CD8-positive, alpha-beta memory T cell (primary cell): ENCODE results near the gene KBTBD2. TPM values are rescaled to one million over a fixed set of nuclear protein-coding genes. Genes with fewer than 3 reads are reported as not detected.

Experiments used
- CTCF ChIA-PET: fragments of 350-600 bp; sonication (Branson Sonifier 250); formaldehyde crosslinking; loops from one replicate; lab custom pipeline; 2021; ENCODE audit warnings: antibody characterized with exemption; lab: Charles Lee
- POLR2A ChIA-PET: fragments of 350-600 bp; sonication (Branson Sonifier 250); formaldehyde crosslinking; loops from one replicate; lab custom pipeline; 2021; ENCODE audit warnings: antibody characterized with exemption; lab: Charles Lee
- DNase-seq, 5 donors: peaks; one replicate each; pipeline versions ENCODE4 v3.0.0 to v3.0.0-alpha.2; 2020 to 2022; ENCODE audit warnings: mixed read lengths in 1 of 5
- H3K27ac ChIP-seq: one replicate; pipeline ENCODE4 v1.7.0; 2013; ENCODE audit warnings: low read depth, mild to moderate bottlenecking, low read length, moderate library complexity
- H3K27me3 ChIP-seq: 2 replicates; pipeline ENCODE4 v1.7.0; 2013; ENCODE audit warnings: low read length, mild to moderate bottlenecking; ENCODE audit not compliant: insufficient read depth, poor library complexity, severe bottlenecking
- H3K36me3 ChIP-seq: 2 replicates; pipeline ENCODE4 v1.7.0; 2013; ENCODE audit warnings: mild to moderate bottlenecking, low read length, moderate library complexity; ENCODE audit not compliant: insufficient read depth
- H3K4me1 ChIP-seq: 2 replicates; pipeline ENCODE4 v1.7.0; 2013; ENCODE audit warnings: mild to moderate bottlenecking, low read length, moderate library complexity; ENCODE audit not compliant: insufficient read depth
- H3K4me3 ChIP-seq: 2 replicates; pipeline ENCODE4 v1.7.0; 2013; ENCODE audit warnings: mild to moderate bottlenecking, low read length
- H3K9me3 ChIP-seq: 2 replicates; pipeline ENCODE4 v1.7.0; 2013; ENCODE audit warnings: mild to moderate bottlenecking, low read length
- H3K27ac Mint-ChIP-seq, 8 donors: one replicate each; pipeline ENCODE4 v1.8.0; 2020 to 2021; ENCODE audit warnings: mixed read lengths in 8 of 8, mild to moderate bottlenecking in 6 of 8, inconsistent platforms in 3 of 8, moderate library complexity in 3 of 8
- H3K27me3 Mint-ChIP-seq, 2 donors: one replicate each; pipeline ENCODE4 v1.8.0; 2020 to 2021; ENCODE audit warnings: mixed read lengths in 2 of 2, mild to moderate bottlenecking in 1 of 2, moderate library complexity in 1 of 2
- H3K36me3 Mint-ChIP-seq, 3 donors: one replicate each; pipeline ENCODE4 v1.8.0; 2020 to 2021; ENCODE audit warnings: mixed read lengths in 3 of 3, inconsistent platforms in 1 of 3, mild to moderate bottlenecking in 1 of 3
- H3K4me1 Mint-ChIP-seq, 3 donors: one replicate each; pipeline ENCODE4 v1.8.0; 2020 to 2021; ENCODE audit warnings: mixed read lengths in 3 of 3, inconsistent platforms in 1 of 3, mild to moderate bottlenecking in 1 of 3
- H3K4me3 Mint-ChIP-seq, 7 donors: one replicate each; pipeline ENCODE4 v1.8.0; 2020 to 2021; ENCODE audit warnings: mixed read lengths in 7 of 7, mild to moderate bottlenecking in 6 of 7, moderate library complexity in 4 of 7, inconsistent platforms in 2 of 7
- H3K9me3 Mint-ChIP-seq, 5 donors: one replicate each; pipeline ENCODE4 v1.8.0; 2020 to 2022; ENCODE audit warnings: mixed read lengths in 5 of 5, mild to moderate bottlenecking in 3 of 5, moderate library complexity in 2 of 5, inconsistent platforms in 1 of 5
- polyA plus RNA-seq: library from polyadenylated mRNA; unstranded; fragments of 300-500 nt; fragmentation: Illumina TruSeq; gene quantifications from one replicate; pipeline ENCODE4 v1.2.3, GENCODE V29; 2021
- total RNA-seq, 2 experiments: library from RNA; stranded (reverse); gene quantifications; one replicate each; pipeline ENCODE4 v1.2.3, GENCODE V29; 2021

KBTBD2 gene
- total and polyA plus RNA-seq, 3 experiments from 2014 or later: 21.8 to 24.2 (median 21.9) TPM

- Mint-ChIP-seq H3K36me3 (peaks cover 0 to 24% (median 0%) of the 10 kb centered on the region in 3 donors), H3K4me1 (peaks cover 33 to 46% (median 44%) of the 10 kb centered on the region in 3 donors), H3K27me3 (peaks cover 3 to 5% of the 10 kb centered on the region in 2 donors), H3K4me3 (peak overlapping the region; percentile 91 to 99 (median 95)), H3K9me3 (peaks cover 0 to 5% (median 0%) of the 10 kb centered on the region in 5 donors), H3K27ac (peak overlapping the region; percentile 97 to 100 (median 99))
- ChIA-PET CTCF (interaction anchor here (0.9 to 8.1 kb wide), 9 partner anchors 9 to 216 kb away, joined by 3 to 62 read pairs (median 5); partner anchors contain the start of gene RP9), POLR2A (interaction anchor here (0.6 to 3.5 kb wide), 14 partner anchors 9 to 403 kb away, joined by 3 to 31 read pairs (median 3); partner anchors contain the start of genes AVL9, LSM5 and RP9)
- Histone ChIP-seq H3K27me3 (no peaks in the 10 kb centered on the region), H3K4me3 (peak overlapping the region; percentile 90), H3K4me1 (peaks cover 37% of the 10 kb centered on the region), H3K36me3 (no peaks in the 10 kb centered on the region), H3K9me3 (no peaks in the 10 kb centered on the region), H3K27ac (peak overlapping the region; percentile 99)
- DNase-seq: peak; percentile 16 to 65 (median 44)
These were observed 1.1 kb upstream of the KBTBD2 start for GRCh38 chr7:32892521-32893206.

- ChIA-PET CTCF (interaction anchor here (0.9 to 8.1 kb wide), 9 partner anchors 9 to 217 kb away, joined by 3 to 62 read pairs (median 5); partner anchors contain the start of gene RP9), POLR2A (interaction anchor here (0.6 to 3.5 kb wide), 13 partner anchors 8 to 402 kb away, joined by 3 to 31 read pairs (median 3); partner anchors contain the start of genes AVL9, LSM5 and NT5C3A)
- Histone ChIP-seq H3K27me3 (no peaks in the 10 kb centered on the region), H3K9me3 (no peaks in the 10 kb centered on the region), H3K4me1 (peaks cover 44% of the 10 kb centered on the region), H3K27ac (peak overlapping the region; percentile 100), H3K4me3 (peak overlapping the region; percentile 90), H3K36me3 (no peaks in the 10 kb centered on the region)
- peak overlapping the region; percentile 97 to 100 (median 99) for H3K27ac Mint-ChIP-seq
- DNase-seq: peak; percentile 97 to 99 (median 98)
- peaks cover 39 to 53% (median 51%) of the 10 kb centered on the region in 3 donors for H3K4me1 Mint-ChIP-seq
- peaks cover 0 to 5% (median 0%) of the 10 kb centered on the region in 5 donors for H3K9me3 Mint-ChIP-seq
- H3K27me3 Mint-ChIP-seq: peaks cover 1 to 5% of the 10 kb centered on the region in 2 donors
- H3K4me3 Mint-ChIP-seq: peak overlapping the region; percentile 91 to 99 (median 95)
- H3K36me3 Mint-ChIP-seq: peaks cover 0 to 27% (median 2%) of the 10 kb centered on the region in 3 donors
These were observed 400 bp upstream of the KBTBD2 start for GRCh38 chr7:32891800-32892520.

GRCh38 chr7:32890793-32891042 is 842 bp downstream of the KBTBD2 start:
- peaks cover 0 to 5% (median 0%) of the 10 kb centered on the region in 5 donors for H3K9me3 Mint-ChIP-seq
- Histone ChIP-seq H3K4me3 (peak overlapping the region; percentile 92), H3K27ac (peak overlapping the region; percentile 100), H3K9me3 (no peaks in the 10 kb centered on the region), H3K4me1 (peaks cover 55% of the 10 kb centered on the region), H3K36me3 (no peaks in the 10 kb centered on the region), H3K27me3 (no peaks in the 10 kb centered on the region)
- H3K4me3 Mint-ChIP-seq: peak overlapping the region; percentile 97 to 99 (median 98)
- DNase-seq: no peak
- peaks cover 50 to 65% (median 64%) of the 10 kb centered on the region in 3 donors for H3K4me1 Mint-ChIP-seq
- peak overlapping the region; percentile 99 to 100 (median 100) for H3K27ac Mint-ChIP-seq
- H3K27me3 Mint-ChIP-seq: peaks cover 0 to 5% of the 10 kb centered on the region in 2 donors
- H3K36me3 Mint-ChIP-seq: peaks cover 0 to 28% (median 3%) of the 10 kb centered on the region in 3 donors
- POLR2A ChIA-PET: interaction anchor here (0.9 to 3.5 kb wide), 9 partner anchors 13 to 401 kb away, joined by 3 to 31 read pairs (median 7); partner anchors contain the start of genes BBS9, LSM5 and NT5C3A
- CTCF ChIA-PET: interaction anchor here (1.0 to 8.1 kb wide), 6 partner anchors 14 to 218 kb away, joined by 3 to 62 read pairs (median 9); partner anchors contain the start of gene RP9

- peaks cover 0 to 5% (median 0%) of the 10 kb centered on the region in 5 donors for H3K9me3 Mint-ChIP-seq
- DNase-seq: peak; percentile 24 to 75 (median 72)
- H3K4me3 ChIP-seq: peak overlapping the region; percentile 92
- H3K27me3 ChIP-seq: no peaks in the 10 kb centered on the region
- peak overlapping the region; percentile 97 to 99 (median 98) for H3K4me3 Mint-ChIP-seq
- POLR2A ChIA-PET: interaction anchor here (0.6 to 3.5 kb wide), 11 partner anchors 13 to 400 kb away, joined by 3 to 31 read pairs (median 5); partner anchors contain the start of genes BBS9, LSM5 and NT5C3A
- peaks cover 60% of the 10 kb centered on the region for H3K4me1 ChIP-seq
- no peaks in the 10 kb centered on the region for H3K9me3 ChIP-seq
- H3K27me3 Mint-ChIP-seq: peaks cover 0 to 5% of the 10 kb centered on the region in 2 donors
- no peaks in the 10 kb centered on the region for H3K36me3 ChIP-seq
- H3K36me3 Mint-ChIP-seq: peaks cover 0 to 30% (median 3%) of the 10 kb centered on the region in 3 donors
- H3K27ac ChIP-seq: peak overlapping the region; percentile 100
- peak overlapping the region; percentile 99 to 100 (median 100) for H3K27ac Mint-ChIP-seq
- CTCF ChIA-PET: interaction anchor here (1.0 to 8.1 kb wide), 9 partner anchors 13 to 219 kb away, joined by 3 to 62 read pairs (median 4); partner anchors contain the start of genes NT5C3A and RP9
- H3K4me1 Mint-ChIP-seq: peaks cover 55 to 70% (median 69%) of the 10 kb centered on the region in 3 donors
These were observed 1.4 kb downstream of the KBTBD2 start for GRCh38 chr7:32890010-32890792.

GRCh38 chr7:32888505-32888904 is 3.1 kb downstream of the KBTBD2 start:
- ChIA-PET CTCF (interaction anchor here (2.6 to 8.1 kb wide), 3 partner anchors 13 to 54 kb away, joined by 7 to 62 read pairs (median 36); no protein-coding TSS in a partner anchor), POLR2A (interaction anchor here (0.5 kb wide), 1 partner anchor 17 kb away, joined by 5 read pairs; no protein-coding TSS in a partner anchor)
- peaks cover 0 to 5% of the 10 kb centered on the region in 2 donors for H3K27me3 Mint-ChIP-seq
- H3K4me3 Mint-ChIP-seq: peak overlapping the region; percentile 56 to 97 (median 71)
- no peak for DNase-seq
- Histone ChIP-seq H3K36me3 (no peaks in the 10 kb centered on the region), H3K4me1 (peaks cover 61% of the 10 kb centered on the region), H3K27ac (peak overlapping the region; percentile 12), H3K9me3 (no peaks in the 10 kb centered on the region), H3K4me3 (no peak overlapping the region), H3K27me3 (no peaks in the 10 kb centered on the region)
- H3K27ac Mint-ChIP-seq: peak overlapping the region; percentile 68 to 100 (median 100)
- H3K9me3 Mint-ChIP-seq: peaks cover 0 to 5% (median 0%) of the 10 kb centered on the region in 5 donors
- peaks cover 0 to 31% (median 3%) of the 10 kb centered on the region in 3 donors for H3K36me3 Mint-ChIP-seq
- H3K4me1 Mint-ChIP-seq: peaks cover 61 to 78% (median 76%) of the 10 kb centered on the region in 3 donors

GRCh38 chr7:32887395-32887794 is 4.2 kb downstream of the KBTBD2 start:
- Histone ChIP-seq H3K27ac (no peak overlapping the region), H3K27me3 (no peaks in the 10 kb centered on the region), H3K4me1 (peaks cover 53% of the 10 kb centered on the region), H3K9me3 (no peaks in the 10 kb centered on the region), H3K36me3 (no peaks in the 10 kb centered on the region), H3K4me3 (no peak overlapping the region)
- ChIA-PET CTCF (interaction anchor here (2.6 to 8.1 kb wide), 2 partner anchors 12 to 41 kb away, joined by 7 to 62 read pairs; no protein-coding TSS in a partner anchor), POLR2A (no interaction called here)
- Mint-ChIP-seq H3K27ac (peak overlapping the region in 6 of 8 donors; percentile 44 to 88 (median 67)), H3K4me3 (peak overlapping the region in 5 of 7 donors; percentile 8 to 62 (median 40)), H3K36me3 (peaks cover 0 to 30% (median 3%) of the 10 kb centered on the region in 3 donors), H3K4me1 (peaks cover 56 to 79% (median 77%) of the 10 kb centered on the region in 3 donors), H3K9me3 (peaks cover 0 to 5% (median 0%) of the 10 kb centered on the region in 5 donors), H3K27me3 (peaks cover 0 to 5% of the 10 kb centered on the region in 2 donors)
- DNase-seq: no peak
